ENCODE measurements around the gene CES2. TPM values are rescaled to one million over a fixed set of nuclear protein-coding genes. Genes with fewer than 3 reads are reported as not detected.
"Not testable (repeated sequence)": the region's sequence is repeated elsewhere in the genome, so short reads cannot be mapped to it uniquely, and the experiment has no call there.

Gene CES2
- total and polyA plus RNA-seq, 9 donors: 25.5 to 51.9 (median 38.9) TPM

DNA sequence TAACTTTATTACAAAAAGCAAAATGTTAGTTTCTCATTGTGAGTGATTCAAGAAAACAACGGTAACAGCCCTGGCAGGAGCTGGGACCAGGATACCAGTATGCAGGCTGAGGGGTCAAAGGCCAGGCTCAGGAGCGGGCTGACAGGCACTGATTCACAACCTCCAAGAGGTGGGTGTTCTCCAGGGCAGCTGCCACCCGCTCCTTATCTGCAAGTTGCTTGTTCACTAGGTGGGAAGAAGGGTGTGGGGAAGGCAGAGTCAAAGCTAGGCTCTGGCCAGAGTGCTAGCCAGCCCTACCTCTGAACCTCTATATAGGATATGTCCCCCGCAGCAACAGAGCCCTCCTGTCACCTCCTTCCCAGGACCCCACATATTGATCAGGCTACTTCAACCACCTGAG is 3.2 kb upstream of the CES2 start:
- H3K27ac ChIP-seq: no peak overlapping the region
- no peaks in the 10 kb centered on the region for H3K9me3 ChIP-seq
- TF ChIP-seq, protein P1, sequence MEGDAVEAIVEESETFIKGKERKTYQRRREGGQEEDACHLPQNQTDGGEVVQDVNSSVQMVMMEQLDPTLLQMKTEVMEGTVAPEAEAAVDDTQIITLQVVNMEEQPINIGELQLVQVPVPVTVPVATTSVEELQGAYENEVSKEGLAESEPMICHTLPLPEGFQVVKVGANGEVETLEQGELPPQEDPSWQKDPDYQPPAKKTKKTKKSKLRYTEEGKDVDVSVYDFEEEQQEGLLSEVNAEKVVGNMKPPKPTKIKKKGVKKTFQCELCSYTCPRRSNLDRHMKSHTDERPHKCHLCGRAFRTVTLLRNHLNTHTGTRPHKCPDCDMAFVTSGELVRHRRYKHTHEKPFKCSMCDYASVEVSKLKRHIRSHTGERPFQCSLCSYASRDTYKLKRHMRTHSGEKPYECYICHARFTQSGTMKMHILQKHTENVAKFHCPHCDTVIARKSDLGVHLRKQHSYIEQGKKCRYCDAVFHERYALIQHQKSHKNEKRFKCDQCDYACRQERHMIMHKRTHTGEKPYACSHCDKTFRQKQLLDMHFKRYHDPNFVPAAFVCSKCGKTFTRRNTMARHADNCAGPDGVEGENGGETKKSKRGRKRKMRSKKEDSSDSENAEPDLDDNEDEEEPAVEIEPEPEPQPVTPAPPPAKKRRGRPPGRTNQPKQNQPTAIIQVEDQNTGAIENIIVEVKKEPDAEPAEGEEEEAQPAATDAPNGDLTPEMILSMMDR (IDR thresholded peaks at IDR 0.05): no peak
- no peak for TF ChIP-seq EP300 (IDR thresholded peaks at IDR 0.05)
- TF ChIP-seq POLR2A (IDR thresholded peaks at IDR 0.05): no peak
- intact Hi-C loops (cut with DNase I): loop anchor here in 2 of 4 donors (5.0 to 10.0 kb wide), 3 partner anchors 35 to 533 kb away; no protein-coding TSS in a partner anchor
- no peaks in the 10 kb centered on the region for H3K36me3 ChIP-seq
- no peak overlapping the region for H3K4me3 ChIP-seq
- no peak for DNase-seq
- H3K4me1 ChIP-seq (ENCODE audit: insufficient read depth): peaks cover 14% of the 10 kb centered on the region
- WGBS, 3 donors: 73 to 80% (median 76%) methylated on average over 4 of the region's 4 CpGs
- H3K27me3 ChIP-seq: no peaks in the 10 kb centered on the region

DNA sequence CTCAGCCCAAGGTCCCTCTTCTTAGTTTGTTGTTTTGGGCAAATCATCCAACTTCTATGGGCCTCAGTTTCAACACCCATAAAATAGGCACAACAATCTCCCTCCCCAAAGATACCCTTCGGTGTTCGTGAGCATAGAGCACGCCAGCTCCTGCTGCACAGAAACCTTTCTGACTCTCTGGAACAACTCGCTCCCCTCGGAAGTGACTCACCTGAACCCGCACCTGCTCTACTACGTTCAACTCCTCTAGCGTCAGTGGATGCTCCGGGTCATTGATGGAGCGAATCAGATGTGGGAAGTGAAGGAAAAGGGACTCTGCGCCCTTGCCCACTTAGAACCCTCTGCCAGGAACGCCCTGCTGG is 1.6 kb upstream of the CES2 start:
- Histone ChIP-seq H3K27ac (peak overlapping the region; percentile 43 to 87), H3K9me3 (no peaks in the 10 kb centered on the region), H3K27me3 (no peaks in the 10 kb centered on the region), H3K36me3 (no peaks in the 10 kb centered on the region), H3K4me1 (ENCODE audit: insufficient read depth) (peaks cover 14% of the 10 kb centered on the region), H3K4me3 (peak overlapping the region; percentile 99)
- 0 to 1% (median 0%) methylated on average over 12 of the region's 12 CpGs for WGBS, 3 donors
- DNase-seq: no peak
- intact Hi-C loops (cut with DNase I): loop anchor here in 2 of 4 donors (5.0 to 10.0 kb wide), 3 partner anchors 36 to 531 kb away; no protein-coding TSS in a partner anchor
- no peak for TF ChIP-seq EP300 (IDR thresholded peaks at IDR 0.05)
- TF ChIP-seq, protein P1 (IDR thresholded peaks at IDR 0.05): no peak
- no peak for TF ChIP-seq POLR2A (IDR thresholded peaks at IDR 0.05)

DNA sequence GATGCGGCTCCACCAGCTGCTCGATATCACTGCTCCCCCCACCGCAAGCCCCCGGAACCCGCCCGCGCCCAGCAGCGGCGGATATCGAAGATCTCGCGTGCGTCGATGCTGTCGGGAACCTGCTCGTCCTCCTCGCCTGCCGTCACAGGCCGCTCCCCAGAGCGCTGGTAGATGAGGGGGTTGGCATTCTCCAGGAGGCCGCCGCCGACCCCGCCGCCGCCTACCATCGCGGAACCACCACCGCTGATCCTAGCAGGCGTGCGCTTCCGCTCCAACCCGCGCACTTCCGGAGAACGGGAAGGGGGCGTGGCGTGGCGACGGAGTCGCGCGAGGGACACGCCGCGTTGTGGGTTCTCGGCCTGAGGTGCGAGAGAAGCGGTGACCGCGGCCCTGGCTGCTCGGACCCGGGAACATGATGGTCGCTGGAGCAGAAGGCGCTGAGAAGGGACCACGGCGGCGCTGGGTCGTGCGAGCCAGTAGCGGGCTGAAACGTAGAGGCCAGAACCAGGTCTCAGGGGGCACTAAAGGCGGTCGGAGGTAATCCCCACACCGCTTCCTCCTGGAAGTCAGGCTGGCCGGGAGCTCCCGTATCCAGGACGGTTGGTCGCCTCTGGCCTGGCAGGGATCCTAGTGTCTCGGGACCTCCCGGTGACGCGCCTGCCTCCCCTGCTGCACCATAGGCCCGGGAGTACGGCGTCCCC is 1.0 kb upstream of the CES2 start, which contains the start of gene CIAO2B:
Gene CIAO2B (minus strand): TSS at position 265 of the 701 bp plus-strand sequence. CDS start 38 bp downstream, at position 227.
- Histone ChIP-seq H3K27me3 (no peaks in the 10 kb centered on the region), H3K27ac (peak within 1 kb of the TSS; percentile 43 to 87), H3K4me1 (ENCODE audit: insufficient read depth) (peaks cover 14% of the 10 kb centered on the region), H3K36me3 (no peaks in the 10 kb centered on the region), H3K4me3 (peak within 1 kb of the TSS; percentile 99), H3K9me3 (no peaks in the 10 kb centered on the region)
- 0 to 1% (median 0%) methylated on average over 43 to 76 of the region's 76 CpGs for WGBS, 3 donors
- TF ChIP-seq, protein P1 (IDR thresholded peaks at IDR 0.05): peak in 1 of 3 donors; percentile 5
- TF ChIP-seq POLR2A (IDR thresholded peaks at IDR 0.05): peak; percentile 91
- no peak for TF ChIP-seq EP300 (IDR thresholded peaks at IDR 0.05)
- intact Hi-C loops (cut with DNase I): loop anchor here in 2 of 4 donors (5.0 to 10.0 kb wide), 3 partner anchors 37 to 531 kb away; no protein-coding TSS in a partner anchor
- peak; percentile 86 to 94 (median 90) for DNase-seq

DNA sequence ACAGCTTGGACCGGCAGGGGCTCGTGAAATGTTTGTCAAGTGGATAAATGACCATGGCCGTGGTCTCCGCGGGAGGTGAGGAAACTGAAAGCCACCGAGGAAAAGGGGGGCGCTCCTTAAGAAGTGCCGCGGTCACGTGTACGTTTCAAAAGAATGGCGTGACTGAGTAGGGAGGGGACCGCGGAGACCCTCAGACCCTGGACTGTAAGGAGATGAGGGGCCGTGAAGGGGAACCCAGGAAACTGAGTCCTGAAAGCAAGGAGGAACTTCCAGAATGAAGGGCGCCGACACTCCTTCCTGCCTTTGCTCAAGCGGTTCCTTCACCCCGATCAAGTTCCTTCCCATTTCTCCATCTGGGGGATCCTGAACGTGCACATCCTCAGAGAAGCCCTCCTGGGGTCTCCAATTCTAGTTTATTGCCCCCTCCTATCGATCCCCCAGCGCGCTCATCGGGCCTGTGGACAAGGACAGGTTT is 440 bp upstream of the CES2 start:
- not testable (repeated sequence) for H3K36me3 ChIP-seq
- H3K4me1 ChIP-seq (ENCODE audit: insufficient read depth): peaks cover 14% of the 10 kb centered on the region
- intact Hi-C loops (cut with DNase I): loop anchor here in 2 of 4 donors (5.0 to 10.0 kb wide), 3 partner anchors 38 to 530 kb away; no protein-coding TSS in a partner anchor

DNA sequence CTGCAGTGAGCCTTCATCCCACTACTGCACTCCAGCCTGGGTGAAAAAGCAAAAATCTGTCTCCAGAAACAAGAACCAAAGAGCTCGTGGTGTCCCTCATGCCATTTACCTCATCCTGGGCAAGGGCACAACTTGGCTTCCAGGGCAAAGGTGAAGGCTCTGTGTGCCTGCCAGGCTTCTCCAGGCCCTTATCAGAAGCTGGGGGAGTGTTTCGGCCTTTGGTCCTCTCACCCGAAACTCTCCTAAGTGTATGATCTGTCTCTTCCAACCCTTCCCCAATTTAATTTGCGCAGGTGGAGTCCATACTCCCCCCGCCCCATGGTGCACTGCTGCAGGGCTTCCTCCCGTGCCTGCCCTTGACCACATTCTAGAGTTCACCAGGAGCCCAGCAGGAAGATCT is 1.1 kb downstream of the CES2 start:
- Histone ChIP-seq H3K27me3 (no peaks in the 10 kb centered on the region), H3K4me1 (ENCODE audit: insufficient read depth) (peaks cover 14% of the 10 kb centered on the region), H3K36me3 (no peaks in the 10 kb centered on the region), H3K9me3 (no peaks in the 10 kb centered on the region), H3K27ac (no peak overlapping the region), H3K4me3 (no peak overlapping the region)
- no peak for DNase-seq
- intact Hi-C loops (cut with DNase I): loop anchor here in 1 of 4 donors (10.0 kb wide), 2 partner anchors 58 to 528 kb away; no protein-coding TSS in a partner anchor
- WGBS, 3 donors: 52 to 61% (median 56%) methylated on average over 6 of the region's 6 CpGs
- TF ChIP-seq, protein P1 (IDR thresholded peaks at IDR 0.05): no peak
- TF ChIP-seq POLR2A (IDR thresholded peaks at IDR 0.05) (no peak), EP300 (IDR thresholded peaks at IDR 0.05) (no peak)

More for the DNA sequence above, 440 bp upstream of the CES2 start:
- Histone ChIP-seq H3K27ac (peak overlapping the region; percentile 43 to 87), H3K4me3 (peak overlapping the region; percentile 99)
- not testable (repeated sequence) for H3K27me3 ChIP-seq, H3K9me3 ChIP-seq, DNase-seq
- 0 to 1% (median 0%) methylated on average over 21 to 24 of the region's 24 CpGs for WGBS, 3 donors

Measured in ovary (tissue), 9 donors.